T1000 (cell line): Measurements from ENCODE around the gene ENTREP1.
"Not testable (repeated sequence)": the region's sequence is repeated elsewhere in the genome, so short reads cannot be mapped to it uniquely, and the experiment has no call there.

Experiments used
- DNase-seq: peaks from one replicate; lab custom pipeline; 2025; ENCODE audit warnings: mixed read lengths; lab: John Stamatoyannopoulos, UW

Gene ENTREP1

GRCh38 chr9:69371001-69371400 lies 46.0 kb downstream of the ENTREP1 start:
- DNase-seq: no peak

GRCh38 chr9:69376651-69377050 lies 51.6 kb downstream of the ENTREP1 start:
- DNase-seq: peak; percentile 49

DNA sequence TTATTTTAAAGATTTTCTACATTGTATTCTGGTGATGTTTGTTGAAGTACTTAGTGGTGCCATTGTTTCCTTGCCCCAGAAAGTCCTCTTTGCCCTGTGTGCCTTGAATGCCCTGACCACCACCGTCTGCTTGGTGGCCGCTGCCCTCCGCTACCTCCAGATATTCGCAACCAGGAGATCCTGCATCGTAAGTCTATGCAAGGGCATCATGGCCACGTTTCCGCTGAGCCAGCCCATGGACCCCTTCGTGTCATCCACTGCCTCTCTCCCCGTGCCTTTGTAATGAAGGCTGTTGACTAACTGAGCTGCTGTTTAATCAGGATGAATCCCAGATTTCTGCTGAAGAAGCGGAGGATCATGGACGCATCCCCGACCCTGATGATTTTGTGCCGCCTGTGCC lies 52.3 kb downstream of the ENTREP1 start:
- DNase-seq: no peak

DNA sequence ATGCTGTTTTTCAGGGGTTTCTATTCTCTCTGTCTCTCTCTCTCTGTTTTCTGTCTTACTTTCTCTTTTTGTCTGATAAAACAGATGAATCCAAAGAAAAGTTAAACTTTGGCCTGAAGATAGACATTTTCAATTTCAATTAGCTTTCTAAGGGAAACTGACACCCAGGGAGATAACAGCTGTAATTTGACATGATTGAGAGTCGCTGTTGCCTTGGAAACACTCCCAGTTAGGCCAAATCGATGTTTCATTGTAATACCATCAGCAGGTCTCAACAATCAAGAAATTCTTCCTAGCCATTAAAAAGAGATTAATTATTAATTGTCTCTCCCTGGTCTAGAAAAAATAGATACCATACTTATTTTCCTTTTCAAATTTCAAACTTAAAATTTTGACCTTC lies 53.0 kb downstream of the ENTREP1 start:
- DNase-seq: no peak

- peak; percentile 16 for DNase-seq
Observed at GRCh38 chr9:69379270-69379982, 54.4 kb downstream of the ENTREP1 start.

- no peak for DNase-seq
Observed at GRCh38 chr9:69380301-69380700, 55.3 kb downstream of the ENTREP1 start.

DNA sequence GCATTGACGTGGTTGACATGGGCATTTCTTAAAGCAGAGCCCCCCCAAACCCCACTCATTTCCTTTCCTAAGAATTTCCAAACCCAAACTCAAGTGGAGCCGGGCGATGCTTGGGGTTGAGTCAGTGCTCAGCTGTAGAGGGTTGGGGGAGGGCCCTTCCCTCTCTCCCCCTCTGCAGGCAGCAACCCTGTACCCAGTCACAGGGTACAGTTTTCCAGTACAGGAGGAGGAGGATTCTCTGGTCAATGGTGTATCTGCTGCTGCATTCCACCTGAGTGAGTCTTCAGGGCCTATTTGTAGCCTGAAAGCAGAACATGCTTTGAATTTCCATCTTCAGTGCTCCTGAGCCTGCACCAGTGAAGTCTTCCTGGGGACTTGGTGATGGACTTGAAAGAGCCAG lies 55.8 kb downstream of the ENTREP1 start:
- no peak for DNase-seq

DNA sequence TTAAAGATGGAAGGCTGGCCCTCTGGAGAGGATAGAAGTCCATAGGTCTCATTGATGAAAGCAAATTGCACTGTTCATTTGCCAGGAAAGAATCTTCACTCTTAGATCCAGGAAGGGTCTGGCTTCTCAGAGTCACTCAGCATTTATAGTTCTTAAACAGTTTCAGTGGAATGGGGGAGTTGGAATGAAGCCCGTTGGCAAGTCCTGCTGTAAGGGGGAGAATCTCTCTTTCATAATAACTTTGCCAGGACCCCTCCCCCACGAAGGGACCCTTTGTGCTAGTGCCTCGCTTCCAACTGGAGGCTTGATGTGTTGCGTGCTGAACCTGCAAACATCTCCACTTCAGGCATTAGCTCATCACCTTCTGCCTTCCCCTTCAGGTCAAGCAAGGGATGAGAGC lies 57.1 kb downstream of the ENTREP1 start:
- DNase-seq: no peak

DNA sequence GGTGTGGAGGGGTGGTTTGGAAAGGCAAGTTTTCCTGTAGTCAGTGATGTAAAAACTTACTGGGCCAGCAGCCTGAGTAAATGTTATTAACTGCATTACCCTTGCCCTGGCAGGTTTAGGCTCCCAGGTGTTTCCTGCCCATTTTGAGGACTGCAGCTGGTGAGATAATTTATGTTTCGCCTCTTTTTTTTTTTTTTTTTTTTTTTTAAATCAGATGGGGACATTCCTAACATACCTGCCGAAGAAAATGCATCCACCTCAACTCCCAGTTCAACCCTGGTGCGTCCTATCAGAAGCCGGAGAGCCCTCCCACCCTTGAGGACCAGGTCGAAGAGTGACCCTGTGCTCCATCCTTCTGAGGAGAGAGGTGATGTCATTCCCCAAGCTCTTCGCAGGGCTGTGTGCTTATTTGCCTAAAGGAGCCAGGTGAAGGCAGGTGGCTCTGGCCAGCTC lies 60.6 kb downstream of the ENTREP1 start:
- DNase-seq: no peak

- no peak for DNase-seq
Observed at GRCh38 chr9:69386651-69387050, 61.6 kb downstream of the ENTREP1 start.

DNA sequence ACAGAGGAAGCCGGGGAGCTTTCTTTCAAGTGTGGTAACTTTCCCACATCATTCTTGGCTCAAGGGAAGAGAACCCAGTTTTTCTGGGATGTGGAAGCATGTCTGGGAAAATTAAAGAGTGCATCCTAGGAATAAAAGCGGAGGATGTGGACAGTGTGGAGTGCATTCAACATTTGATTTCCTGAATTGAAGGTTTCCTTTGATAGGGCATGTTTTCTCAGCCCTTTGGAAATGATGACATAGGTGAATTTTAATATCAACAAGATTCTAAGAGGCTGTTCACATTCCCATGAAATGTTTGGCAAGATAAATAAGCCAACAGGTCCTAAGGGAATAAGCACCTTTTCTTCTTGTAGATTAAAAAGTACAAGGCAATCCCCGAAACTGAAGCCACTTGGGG lies 63.6 kb downstream of the ENTREP1 start:
- no peak for DNase-seq

- DNase-seq: no peak
Observed at GRCh38 chr9:69389437-69389995, 64.5 kb downstream of the ENTREP1 start.

- DNase-seq: no peak
Observed at GRCh38 chr9:69391487-69391886, 66.5 kb downstream of the ENTREP1 start.

DNA sequence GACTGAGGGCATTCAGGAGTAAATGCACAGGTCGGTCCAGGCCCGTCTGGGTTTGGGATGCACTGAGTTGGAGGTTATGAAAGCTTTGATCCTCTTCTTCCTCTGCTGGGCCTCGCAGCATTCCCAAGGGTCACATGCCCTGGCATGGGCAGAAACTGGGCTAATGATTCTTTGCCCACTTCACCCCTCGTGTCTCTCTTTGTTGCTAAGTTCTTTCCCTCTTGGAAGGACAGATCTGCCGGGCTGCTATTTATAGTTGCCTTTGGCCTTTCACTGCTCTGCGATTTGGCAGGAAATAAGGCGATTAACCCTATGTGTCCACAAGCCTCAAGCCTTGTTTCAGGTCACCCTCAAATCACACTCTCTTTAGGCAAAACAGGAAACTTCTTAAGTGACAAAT lies 66.9 kb downstream of the ENTREP1 start:
- no peak for DNase-seq

- no peak for DNase-seq
Observed at GRCh38 chr9:69392826-69393225, 67.8 kb downstream of the ENTREP1 start.

- no peak for DNase-seq
Observed at GRCh38 chr9:69393425-69393824, 68.4 kb downstream of the ENTREP1 start.

DNA sequence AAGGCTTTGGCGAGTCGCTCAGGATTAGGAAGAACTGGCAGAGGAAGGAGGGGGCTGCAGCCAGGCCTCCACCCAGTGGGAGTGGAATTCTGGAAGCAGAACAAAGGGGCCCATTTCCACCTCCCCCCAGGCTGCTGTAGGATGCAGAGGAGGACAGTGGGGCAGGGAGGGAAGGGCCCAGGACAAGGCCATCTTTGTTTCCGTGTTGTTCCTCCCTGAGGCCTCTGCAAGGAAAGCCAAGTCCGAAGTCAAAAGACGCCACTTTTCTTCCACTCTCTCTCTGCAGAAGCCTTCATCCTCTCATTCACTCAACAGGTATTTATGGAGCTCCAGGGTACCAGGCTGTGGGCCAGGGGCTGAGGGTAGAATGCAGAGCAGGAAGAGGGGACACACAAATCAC lies 70.7 kb downstream of the ENTREP1 start:
- DNase-seq: no peak

DNA sequence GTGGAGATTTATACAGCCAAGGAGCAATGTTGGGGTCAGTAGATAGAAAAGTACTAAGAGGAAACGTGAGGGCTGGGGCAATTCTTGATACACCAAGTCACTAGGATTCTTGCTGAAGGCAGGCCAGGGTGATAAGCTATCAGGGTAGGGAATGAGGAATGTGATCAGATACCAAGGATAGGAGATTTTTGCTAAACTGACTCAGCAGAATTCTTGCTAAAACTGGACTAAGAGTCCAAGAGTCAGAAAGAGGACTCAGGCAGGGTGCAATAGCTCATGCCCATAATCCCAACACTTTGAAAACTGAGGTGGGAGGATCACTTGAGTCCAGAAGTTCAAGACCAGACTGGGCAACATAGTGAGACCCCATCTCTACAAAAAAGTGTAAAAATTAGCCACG lies 71.7 kb downstream of the ENTREP1 start:
- no peak for DNase-seq

DNA sequence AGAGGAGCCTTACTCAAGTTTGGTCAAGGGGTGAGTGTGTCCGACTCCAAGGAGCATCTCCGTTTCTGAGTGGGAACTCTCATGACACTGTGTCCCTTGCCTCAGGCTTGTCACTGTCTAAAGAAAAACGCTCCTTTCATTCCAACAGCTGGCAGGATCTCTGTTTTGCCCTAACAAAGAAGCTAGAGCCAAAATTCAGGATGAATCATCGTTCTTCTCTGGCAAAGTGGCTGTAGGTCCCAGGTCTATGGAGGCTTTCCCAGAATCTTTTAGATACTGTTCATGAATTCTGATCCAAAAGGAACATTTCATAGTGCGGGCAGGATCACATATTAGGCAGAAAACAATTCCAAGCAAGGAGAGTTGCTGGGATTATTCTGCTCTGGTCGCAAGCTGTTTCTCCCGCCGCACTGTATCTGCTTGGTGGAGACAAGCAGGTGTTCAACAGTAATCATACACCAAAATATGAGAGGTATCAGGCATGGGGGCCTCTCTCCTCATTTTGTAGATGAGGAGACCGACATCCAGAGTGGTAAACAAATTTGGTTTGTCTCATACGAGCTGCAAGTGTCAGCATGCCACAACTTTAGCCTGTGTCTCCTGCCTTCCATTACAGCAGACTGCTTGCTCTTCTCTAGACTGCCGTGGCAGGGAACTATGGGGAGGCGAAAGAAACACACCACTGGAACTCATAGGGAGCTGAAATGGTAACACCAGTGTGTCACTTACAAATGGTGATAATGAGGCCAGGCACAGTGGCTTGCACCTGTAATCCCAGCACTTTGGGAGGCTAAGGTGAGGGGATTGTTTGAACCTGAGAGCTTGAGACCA lies 72.6 kb downstream of the ENTREP1 start:
- DNase-seq: no peak

- no peak for DNase-seq
Observed at GRCh38 chr9:69400470-69400869, 75.5 kb downstream of the ENTREP1 start.

DNA sequence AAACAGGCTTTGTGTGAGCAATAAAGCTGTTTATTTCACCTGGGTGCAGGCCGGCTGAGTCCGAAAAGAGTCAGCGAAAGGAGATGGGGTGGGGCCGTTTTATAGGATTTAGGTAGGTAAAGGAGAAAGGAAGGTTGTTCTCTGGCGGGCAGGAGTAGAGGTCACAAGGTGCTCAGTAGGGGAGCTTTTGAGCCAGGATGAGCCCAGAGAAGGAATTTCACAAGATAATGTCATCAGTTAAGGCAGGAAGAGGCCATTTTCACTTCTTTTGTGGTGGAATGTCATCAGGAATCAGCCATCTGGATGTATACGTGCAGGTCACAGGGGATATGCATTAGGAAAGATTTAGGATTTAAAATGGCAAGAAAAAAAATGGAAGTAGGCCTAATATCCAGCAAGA lies 84.9 kb downstream of the ENTREP1 start:
- DNase-seq: not testable (repeated sequence)

- DNase-seq: no peak
Observed at GRCh38 chr9:69411246-69411645, 86.2 kb downstream of the ENTREP1 start.
